BLaER1 (cell line): ENCODE data around the gene ARHGEF1.
"Not testable (repeated sequence)": the region's sequence is repeated elsewhere in the genome, so short reads cannot be mapped to it uniquely, and the experiment has no call there.

Experiments
- H3K27ac ChIP-seq: shearing (Covaris generic); formaldehyde crosslinking; 2 replicates; pipeline ENCODE4 v1.8.1; 2022
- H3K27me3 ChIP-seq: shearing (Covaris generic); formaldehyde crosslinking; 2 replicates; pipeline ENCODE4 v1.8.1; 2022
- H3K36me3 ChIP-seq: shearing (Covaris generic); formaldehyde crosslinking; 2 replicates; pipeline ENCODE4 v1.8.1; 2022
- H3K4me1 ChIP-seq: shearing (Covaris generic); formaldehyde crosslinking; 2 replicates; pipeline ENCODE4 v1.8.1; 2022
- H3K4me2 ChIP-seq: shearing (Covaris generic); formaldehyde crosslinking; 2 replicates; pipeline ENCODE4 v1.8.1; 2022
- H3K4me3 ChIP-seq: shearing (Covaris generic); formaldehyde crosslinking; 2 replicates; pipeline ENCODE4 v1.8.1; 2022
- H3K9ac ChIP-seq: shearing (Covaris generic); formaldehyde crosslinking; 2 replicates; pipeline ENCODE4 v1.8.1; 2022
- H3K9me3 ChIP-seq: shearing (Covaris generic); formaldehyde crosslinking; 2 replicates; pipeline ENCODE4 v1.8.1; 2022
- H4K20me1 ChIP-seq: shearing (Covaris generic); formaldehyde crosslinking; 2 replicates; pipeline ENCODE4 v1.8.1; 2022
- Cebpa-rat ChIP-seq: shearing (Covaris generic); IDR thresholded peaks from 2 replicates; pipeline ENCODE4 v1.8.1; 2022

The ARHGEF1 gene

GRCh38 chr19:41935760-41936415 lies 52.9 kb downstream of the ARHGEF1 start:
- peaks cover 42% of the 10 kb centered on the region for H3K27me3 ChIP-seq
- H3K4me3 ChIP-seq, result no peak overlapping the region
- no peaks in the 10 kb centered on the region for H3K36me3 ChIP-seq
- H3K9ac ChIP-seq, result no peak overlapping the region
- no peaks in the 10 kb centered on the region for H4K20me1 ChIP-seq
- no peak overlapping the region for H3K4me2 ChIP-seq
- no peak for TF ChIP-seq Cebpa-rat
- H3K4me1 ChIP-seq, result peaks cover 62% of the 10 kb centered on the region
- H3K9me3 ChIP-seq, result no peaks in the 10 kb centered on the region
- H3K27ac ChIP-seq, result no peak overlapping the region

DNA sequence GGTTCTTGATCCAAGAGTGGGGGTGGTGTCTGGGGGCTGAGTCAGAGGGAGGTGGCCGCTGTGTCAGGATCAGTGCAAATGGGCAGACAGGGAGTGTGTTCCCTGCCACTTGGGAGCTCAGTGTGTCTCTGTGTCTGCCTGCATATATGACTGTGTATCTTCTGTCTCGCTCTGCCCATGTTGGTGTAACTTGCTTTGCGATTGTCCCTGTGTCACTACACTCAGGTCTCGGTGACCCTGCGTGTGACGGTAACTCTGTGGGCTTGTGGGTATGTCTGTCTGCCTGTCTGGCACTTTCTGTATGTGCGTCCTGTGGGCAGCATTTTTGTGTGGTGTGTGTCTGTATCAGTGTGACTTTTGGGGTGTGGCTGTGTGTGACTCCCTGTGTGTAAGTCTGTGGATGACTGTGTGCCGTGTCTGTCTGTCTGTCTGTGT lies 53.4 kb downstream of the ARHGEF1 start:
- Histone ChIP-seq H4K20me1 (no peaks in the 10 kb centered on the region), H3K4me3 (no peak overlapping the region), H3K9me3 (no peaks in the 10 kb centered on the region), H3K9ac (no peak overlapping the region), H3K27ac (no peak overlapping the region), H3K27me3 (peaks cover 48% of the 10 kb centered on the region), H3K4me1 (peaks cover 62% of the 10 kb centered on the region), H3K36me3 (no peaks in the 10 kb centered on the region), H3K4me2 (no peak overlapping the region)
- no peak for TF ChIP-seq Cebpa-rat

GRCh38 chr19:41936961-41937360 lies 54.0 kb downstream of the ARHGEF1 start:
- Histone ChIP-seq H3K27ac (peak overlapping the region; percentile 44; the same call in 1 of the 2 replicates), H3K4me2 (peak overlapping the region; percentile 67), H3K9ac (no peak overlapping the region), H3K4me3 (no peak overlapping the region), H4K20me1 (no peaks in the 10 kb centered on the region), H3K4me1 (peaks cover 58% of the 10 kb centered on the region), H3K9me3 (no peaks in the 10 kb centered on the region), H3K27me3 (peaks cover 53% of the 10 kb centered on the region), H3K36me3 (no peaks in the 10 kb centered on the region)
- no peak for TF ChIP-seq Cebpa-rat

DNA sequence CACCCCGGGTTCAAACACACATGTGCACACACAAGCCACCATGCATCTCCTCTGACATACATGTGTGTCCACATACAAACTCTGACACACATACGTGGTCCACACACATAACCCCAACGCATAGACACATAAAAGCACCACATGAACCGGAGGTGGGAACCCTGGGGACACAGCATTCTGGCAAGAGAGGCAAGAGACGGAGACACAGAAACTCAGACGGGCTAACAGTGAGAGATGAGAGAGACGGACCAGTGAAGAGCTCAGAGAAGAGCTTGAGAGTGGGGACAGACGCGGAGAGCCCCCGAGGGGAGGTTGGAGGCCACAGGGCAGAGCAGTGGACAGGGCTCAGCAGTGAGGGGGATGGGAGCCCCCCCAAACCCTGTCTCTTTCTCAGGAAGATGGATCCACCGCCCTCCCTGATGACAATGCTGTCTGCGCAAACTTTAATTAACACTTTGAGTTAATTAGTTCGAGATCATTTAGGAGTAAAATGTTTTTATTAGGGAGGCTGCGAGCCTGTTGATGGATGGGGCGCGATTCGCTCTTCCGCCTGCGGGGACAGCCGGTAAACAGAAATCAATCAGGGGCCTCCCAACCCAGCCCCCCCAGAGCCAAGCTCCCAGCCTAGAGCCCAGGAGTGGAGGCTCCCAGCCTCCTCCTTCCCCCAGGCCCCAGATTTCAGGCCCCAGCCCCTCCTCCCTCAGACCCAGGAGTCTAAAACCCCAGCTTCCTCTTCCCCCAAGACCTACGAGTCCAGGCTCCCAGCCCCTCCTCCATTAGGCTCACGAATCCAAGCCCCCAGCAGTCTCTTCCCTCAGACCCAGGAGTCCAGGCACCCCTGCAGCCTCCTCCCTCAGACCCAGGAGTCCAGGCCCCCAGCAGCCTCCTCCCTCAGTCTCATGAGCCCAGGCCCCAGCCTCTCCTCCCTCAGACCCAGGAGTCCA lies 54.8 kb downstream of the ARHGEF1 start:
- H3K27ac ChIP-seq, result peak overlapping the region; percentile 68
- H3K4me3 ChIP-seq, result no peak overlapping the region
- no peaks in the 10 kb centered on the region for H3K36me3 ChIP-seq
- peaks cover 49% of the 10 kb centered on the region for H3K4me1 ChIP-seq
- H3K9ac ChIP-seq, result peak overlapping the region; percentile 18; the same call in 1 of the 2 replicates
- H4K20me1 ChIP-seq, result no peaks in the 10 kb centered on the region
- H3K9me3 ChIP-seq, result no peaks in the 10 kb centered on the region
- H3K4me2 ChIP-seq, result peak overlapping the region; percentile 67
- TF ChIP-seq Cebpa-rat, result no peak
- H3K27me3 ChIP-seq, result peaks cover 53% of the 10 kb centered on the region

GRCh38 chr19:41939209-41939608 lies 56.2 kb downstream of the ARHGEF1 start:
- H3K27ac ChIP-seq, result peak overlapping the region; percentile 89; the same call in 1 of the 2 replicates
- H3K4me2 ChIP-seq, H3K36me3 ChIP-seq, H3K9ac ChIP-seq, H4K20me1 ChIP-seq, H3K9me3 ChIP-seq: not testable (repeated sequence)
- H3K4me3 ChIP-seq, result 0 out of 2 replicates have a peak overlapping the region, but pooled peaks have one; percentile 72
- H3K4me1 ChIP-seq, result peaks cover 38% of the 10 kb centered on the region
- H3K27me3 ChIP-seq, result peaks cover 53% of the 10 kb centered on the region

DNA sequence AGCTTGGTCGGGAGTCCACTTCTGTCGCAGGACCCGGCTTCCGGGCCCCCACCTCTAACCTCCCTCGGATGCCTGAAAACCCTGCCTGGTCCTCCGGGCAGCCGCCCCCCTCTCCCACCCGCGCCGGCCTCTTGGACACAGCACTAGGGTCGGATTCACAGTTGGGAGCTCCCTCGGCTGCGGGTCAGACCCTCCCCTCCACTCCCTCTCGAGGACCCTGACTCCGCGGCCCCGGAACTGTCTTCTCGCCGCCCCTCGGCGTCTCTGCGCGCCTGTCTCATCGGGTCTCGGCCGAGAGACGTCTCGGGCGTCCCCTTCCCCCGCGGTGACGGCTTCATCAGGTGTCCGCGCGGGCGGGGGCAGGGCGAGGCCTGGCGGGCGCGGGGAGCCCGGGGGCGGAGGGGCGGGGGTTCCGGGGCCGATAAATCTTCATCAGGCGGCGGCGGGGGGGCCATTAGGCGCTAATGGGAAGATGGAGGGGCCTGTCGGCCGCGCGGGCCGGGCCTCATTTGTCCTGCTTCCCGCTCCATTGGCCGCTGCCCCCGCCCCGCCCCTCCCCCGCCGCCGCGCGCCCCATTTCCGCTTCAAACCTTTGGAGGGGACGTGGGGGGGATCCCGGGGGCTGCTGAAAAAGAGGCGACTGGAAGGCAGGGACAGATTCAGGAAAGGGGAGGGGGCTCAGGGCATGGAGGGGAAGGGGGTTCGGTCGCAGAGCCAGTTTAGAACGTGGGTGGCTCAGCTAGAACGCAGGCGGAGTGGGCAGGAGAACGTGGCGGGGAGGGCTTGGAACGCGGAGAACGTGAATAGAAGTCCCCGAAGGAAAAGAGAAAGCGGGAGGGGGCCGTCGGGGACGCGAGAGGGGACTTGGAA lies 57.1 kb downstream of the ARHGEF1 start:
- peaks cover 49% of the 10 kb centered on the region for H3K27me3 ChIP-seq
- H3K9ac ChIP-seq, result peak overlapping the region; percentile 83
- no peaks in the 10 kb centered on the region for H4K20me1 ChIP-seq
- no peak for TF ChIP-seq Cebpa-rat
- H3K4me1 ChIP-seq, result peaks cover 38% of the 10 kb centered on the region
- H3K27ac ChIP-seq, result peak overlapping the region; percentile 89
- peak overlapping the region; percentile 72 for H3K4me3 ChIP-seq
- H3K4me2 ChIP-seq, result peak overlapping the region; percentile 91
- no peaks in the 10 kb centered on the region for H3K36me3 ChIP-seq
- no peaks in the 10 kb centered on the region for H3K9me3 ChIP-seq

- TF ChIP-seq Cebpa-rat, result no peak
- H3K9ac ChIP-seq, result peak overlapping the region; percentile 82
These were observed 57.9 kb downstream of the ARHGEF1 start for GRCh38 chr19:41940731-41941409.

GRCh38 chr19:41941410-41942202 lies 58.6 kb downstream of the ARHGEF1 start:
- Histone ChIP-seq H3K4me3 (peak overlapping the region; percentile 72; the same call in 1 of the 2 replicates), H3K9me3 (no peaks in the 10 kb centered on the region), H4K20me1 (no peaks in the 10 kb centered on the region), H3K4me2 (peak overlapping the region; percentile 91), H3K9ac (peak overlapping the region; percentile 82; the same call in 1 of the 2 replicates), H3K27ac (no peak overlapping the region), H3K36me3 (no peaks in the 10 kb centered on the region), H3K27me3 (peaks cover 34% of the 10 kb centered on the region), H3K4me1 (peaks cover 42% of the 10 kb centered on the region)
- TF ChIP-seq Cebpa-rat, result no peak

More at GRCh38 chr19:41940731-41941409, 57.9 kb downstream of the ARHGEF1 start:
- Histone ChIP-seq H3K27ac (peak overlapping the region; percentile 77), H3K9me3 (no peaks in the 10 kb centered on the region), H3K4me3 (peak overlapping the region; percentile 72), H3K4me2 (peak overlapping the region; percentile 91), H3K4me1 (peaks cover 42% of the 10 kb centered on the region), H3K36me3 (no peaks in the 10 kb centered on the region), H4K20me1 (no peaks in the 10 kb centered on the region), H3K27me3 (peaks cover 42% of the 10 kb centered on the region)
